DMS 273 (cell line): ENCODE measurements around the gene CCL17.
"Not testable (repeated sequence)": the region's sequence is repeated elsewhere in the genome, so short reads cannot be mapped to it uniquely, and the experiment has no call there.

Experiments
- DNase-seq: peaks from one replicate; lab custom pipeline; 2025; ENCODE audit not compliant: unreplicated experiment; lab: John Stamatoyannopoulos, UW

The CCL17 gene

DNA sequence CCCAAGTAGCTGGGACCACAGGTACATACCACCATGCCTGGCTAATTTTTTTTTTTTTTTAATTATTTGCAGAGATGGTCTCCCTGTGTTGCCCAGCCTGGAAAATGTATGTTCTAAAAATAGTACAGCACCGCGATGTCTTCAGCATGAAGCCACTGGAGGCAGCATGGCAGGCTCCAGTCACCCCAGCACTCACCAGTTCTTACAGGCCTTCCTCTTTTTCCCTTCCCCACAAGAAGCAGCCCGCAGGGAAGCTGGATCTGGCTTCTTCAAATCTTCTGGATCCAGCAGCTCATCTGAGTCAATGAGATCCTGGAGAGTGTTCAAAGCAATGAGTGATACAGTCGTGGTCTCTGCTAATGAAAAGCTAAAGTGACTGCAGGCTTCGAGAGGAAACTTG lies 26.4 kb downstream of the CCL17 start:
- no peak for DNase-seq

DNA sequence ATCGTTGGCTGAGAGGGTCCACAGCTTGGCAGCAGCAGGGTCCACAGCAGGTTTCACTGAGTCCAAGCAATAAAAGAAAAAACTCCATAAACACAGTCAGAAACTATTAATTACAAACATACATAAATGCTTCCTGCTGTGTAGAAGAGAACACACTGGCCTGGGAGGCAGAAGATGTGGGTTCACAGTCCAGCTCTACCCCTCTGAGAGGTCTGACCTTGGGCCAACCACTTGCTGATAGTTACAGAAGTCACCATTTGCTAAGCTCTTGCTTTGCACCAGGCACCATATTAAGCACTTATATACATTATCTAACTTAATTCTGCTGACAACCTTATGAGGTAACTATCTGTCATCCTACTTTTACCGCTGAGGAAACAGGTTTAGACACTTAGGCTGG lies 27.9 kb downstream of the CCL17 start:
- no peak for DNase-seq

DNA sequence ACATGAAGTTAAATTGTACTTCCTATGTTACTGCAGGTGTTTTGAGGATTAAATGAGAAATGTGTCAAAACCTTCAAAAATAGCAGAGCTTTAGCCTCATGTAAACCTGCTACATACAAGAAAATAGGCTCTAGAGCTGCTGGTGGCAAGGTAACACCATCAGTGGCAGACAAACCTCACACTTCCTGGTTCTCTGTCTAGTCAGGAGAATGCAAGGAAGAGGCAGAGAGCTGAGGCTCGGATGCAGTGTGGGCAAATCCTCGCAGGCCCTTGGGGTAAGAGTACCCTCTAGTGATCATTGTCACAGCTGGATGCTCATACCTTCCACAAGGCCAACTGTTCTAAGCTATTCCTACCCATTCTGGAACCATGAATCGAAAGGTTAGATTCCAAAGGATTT lies 28.4 kb downstream of the CCL17 start:
- DNase-seq = no peak

DNA sequence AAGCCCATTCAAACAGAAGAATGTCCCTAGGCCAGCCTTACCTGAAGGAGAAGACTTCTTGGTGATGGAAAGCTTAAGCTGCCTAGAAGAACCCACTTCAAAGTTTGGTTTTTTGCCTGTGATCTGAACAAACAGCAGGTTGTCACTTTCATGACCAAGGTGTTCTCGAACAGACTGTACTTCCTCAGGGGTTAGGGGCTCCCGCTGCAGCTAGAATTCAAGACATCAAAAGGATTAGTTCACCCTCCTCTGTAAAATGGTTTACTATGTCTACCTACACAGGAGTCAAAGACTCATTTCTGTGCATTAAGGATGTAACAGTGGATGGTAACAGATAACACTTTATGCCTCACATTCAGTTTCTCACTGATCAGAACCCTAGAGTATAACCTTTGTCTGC lies 29.4 kb downstream of the CCL17 start:
- no peak for DNase-seq

DNA sequence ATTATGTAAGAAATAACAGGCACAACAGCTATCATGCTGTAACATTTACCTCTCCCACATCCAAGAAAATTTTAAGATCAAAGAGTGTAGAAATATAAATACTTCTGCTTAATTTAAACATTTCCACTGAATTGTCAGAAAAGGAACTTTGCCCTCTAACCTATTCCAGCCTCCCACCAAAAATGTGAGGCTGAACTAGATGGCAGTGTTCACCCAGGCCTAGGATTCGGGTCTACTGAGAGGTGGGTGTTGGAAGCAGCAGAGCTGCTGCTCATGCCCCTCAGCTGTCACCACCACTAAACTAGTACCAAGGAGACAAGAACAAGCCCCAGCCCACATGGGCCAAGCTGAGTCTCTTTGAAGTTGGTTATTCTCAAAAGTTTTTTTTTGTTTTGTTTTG lies 31.3 kb downstream of the CCL17 start:
- no peak for DNase-seq

DNA sequence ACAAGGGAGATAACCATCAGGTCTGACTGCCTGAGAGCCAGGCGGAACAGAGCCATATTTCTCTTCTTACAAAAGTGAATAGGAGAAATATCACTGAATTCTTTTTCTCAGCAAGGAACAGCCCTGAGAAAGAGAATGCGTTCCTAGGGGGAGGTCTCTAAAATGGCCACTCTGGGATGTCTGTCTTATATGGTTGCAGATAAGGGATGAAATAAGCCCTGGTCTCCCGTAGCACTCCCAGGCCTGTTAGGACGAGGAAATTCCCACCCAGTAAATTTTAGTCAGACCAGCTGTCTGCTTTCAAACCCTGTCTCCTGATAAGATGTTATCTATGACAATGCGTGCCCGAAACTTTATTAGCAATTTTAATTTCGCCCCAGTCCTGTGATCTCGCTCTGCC lies 35.4 kb downstream of the CCL17 start:
- not testable (repeated sequence) for DNase-seq

DNA sequence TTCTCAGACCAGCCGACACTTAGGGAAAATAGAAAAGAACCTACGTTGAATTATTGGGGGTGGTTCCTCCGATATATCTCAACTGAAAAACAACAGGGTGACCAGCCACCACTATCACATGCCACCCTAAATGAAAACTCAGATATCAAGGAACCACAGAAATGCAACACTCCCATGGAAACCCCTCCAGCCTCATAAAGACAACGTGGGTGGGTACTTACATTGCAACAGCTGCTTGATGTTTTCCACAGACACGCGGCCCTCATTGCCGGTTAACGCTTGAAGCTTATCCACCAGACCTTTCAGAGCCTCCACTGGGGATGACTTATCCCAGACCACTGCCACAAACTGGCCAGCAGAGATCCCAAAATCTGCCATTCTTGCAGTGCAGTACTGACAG lies 36.0 kb downstream of the CCL17 start:
- not testable (repeated sequence) for DNase-seq

DNA sequence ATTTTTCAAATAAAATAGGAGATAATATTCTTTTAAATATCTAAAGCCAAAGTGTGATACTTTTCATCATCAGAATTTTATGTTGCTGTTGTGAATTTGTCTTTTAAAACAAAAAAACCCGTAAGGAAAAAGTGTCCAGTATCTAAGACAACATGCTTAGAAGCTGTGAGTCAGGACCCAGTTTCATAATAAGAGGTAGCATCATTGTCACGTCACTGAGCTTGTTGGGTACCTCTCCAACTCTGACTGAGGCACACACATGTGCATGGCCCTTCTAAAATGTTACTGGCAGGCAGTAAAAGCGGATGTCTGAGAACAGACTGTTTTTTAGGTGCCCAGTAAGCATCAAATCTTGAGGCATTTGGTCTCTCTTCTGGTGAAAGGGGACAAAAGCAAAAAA lies 40.1 kb downstream of the CCL17 start:
- no peak for DNase-seq

DNA sequence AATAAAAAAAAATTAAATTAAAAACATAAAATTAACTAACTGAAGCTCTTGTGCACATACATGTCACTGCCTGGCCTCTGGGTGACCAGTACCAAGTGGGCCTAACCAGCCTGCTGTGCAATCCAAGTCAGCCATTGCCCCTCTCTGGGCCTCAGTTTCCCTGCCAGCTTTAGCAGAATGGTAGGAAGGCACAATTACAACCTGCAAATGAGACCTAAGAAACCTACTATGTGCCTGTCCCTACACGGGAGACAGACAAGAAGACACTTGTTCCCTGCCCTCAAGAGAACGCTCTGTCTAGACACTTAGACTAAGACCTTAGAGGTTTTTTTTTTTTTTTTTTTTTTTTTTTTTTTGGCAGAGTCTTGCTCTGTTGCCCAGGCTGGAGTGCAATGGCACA lies 40.9 kb downstream of the CCL17 start:
- DNase-seq = no peak

DNA sequence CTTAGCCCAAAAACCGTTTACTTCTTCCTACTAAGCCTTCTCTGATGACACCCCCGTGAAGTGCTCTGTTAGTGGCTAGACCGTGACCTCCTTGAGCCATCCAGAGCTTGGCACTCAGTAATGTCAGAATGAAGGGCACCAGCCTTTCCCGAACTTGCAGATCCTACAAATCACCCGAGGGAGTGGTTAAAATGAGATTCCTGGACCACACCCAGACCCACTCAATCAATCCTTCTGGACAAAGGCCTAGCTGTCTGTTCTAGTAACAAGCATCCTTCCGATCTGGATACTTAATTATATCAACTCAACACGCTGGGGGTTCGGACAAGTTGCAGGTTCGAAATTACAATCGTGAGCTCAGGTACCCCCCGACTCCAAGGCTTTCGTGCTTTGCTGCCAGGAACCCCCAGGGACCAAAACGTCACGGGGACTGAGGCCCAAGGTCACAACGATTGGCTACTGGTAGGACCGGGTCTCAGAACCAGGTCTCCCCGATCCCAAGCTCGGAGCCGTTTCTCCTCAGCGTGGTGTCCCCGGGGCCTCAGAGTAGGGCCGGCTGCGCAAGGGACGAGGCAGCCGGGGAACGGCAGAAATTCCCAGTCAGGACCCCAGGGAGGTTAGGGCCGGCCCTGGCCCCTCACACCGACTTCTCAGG lies 42.1 kb downstream of the CCL17 start:
- peak; percentile 74 for DNase-seq

DNA sequence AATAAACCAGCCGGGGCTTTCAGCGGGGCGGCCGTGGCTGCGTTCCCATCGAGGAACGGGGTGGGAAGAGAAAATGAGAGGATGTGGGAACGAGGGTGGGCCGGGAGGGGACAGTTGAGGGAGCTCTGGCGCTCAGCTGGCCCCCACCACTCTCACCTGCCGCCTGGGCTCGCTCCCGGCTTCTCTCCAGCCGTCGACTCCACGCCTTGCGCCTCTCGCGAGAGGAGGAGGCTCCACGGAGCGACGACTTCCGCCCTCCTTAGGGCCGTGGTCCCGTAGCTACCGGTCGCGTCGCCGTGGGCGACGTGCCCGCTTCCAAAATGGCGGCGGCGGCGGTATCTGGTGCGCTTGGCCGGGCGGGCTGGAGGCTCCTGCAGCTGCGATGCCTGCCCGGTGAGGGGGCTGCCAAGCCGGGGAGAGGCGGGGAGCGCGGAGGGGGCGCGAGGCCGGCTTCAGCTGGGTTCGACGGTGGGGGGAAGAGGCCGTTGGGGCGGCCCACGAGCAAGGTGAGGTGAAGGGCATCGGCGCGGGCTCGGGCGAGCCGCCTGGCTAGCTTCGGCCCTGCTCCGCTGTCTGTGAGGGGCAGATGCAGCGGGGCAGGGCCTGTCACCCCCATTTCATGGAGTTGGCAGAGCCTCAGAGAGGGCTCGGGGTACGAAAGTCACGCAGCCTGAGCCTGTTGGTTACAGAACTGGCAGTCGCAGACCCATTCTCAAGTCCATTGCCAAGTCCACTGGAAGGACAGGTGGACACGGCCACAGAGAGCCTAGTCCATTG lies 42.8 kb downstream of the CCL17 start, which contains the start of the genes CIAPIN1 and COQ9:
TSS of gene CIAPIN1 (minus strand) at position 200 of the 777 bp plus-strand sequence. CDS start 6,457 bp downstream, outside the sequence.
TSS of gene COQ9 (plus strand) at position 294 of the 777 bp plus-strand sequence. CDS start at position 321, 27 bp downstream.
- DNase-seq = peak; percentile 99

DNA sequence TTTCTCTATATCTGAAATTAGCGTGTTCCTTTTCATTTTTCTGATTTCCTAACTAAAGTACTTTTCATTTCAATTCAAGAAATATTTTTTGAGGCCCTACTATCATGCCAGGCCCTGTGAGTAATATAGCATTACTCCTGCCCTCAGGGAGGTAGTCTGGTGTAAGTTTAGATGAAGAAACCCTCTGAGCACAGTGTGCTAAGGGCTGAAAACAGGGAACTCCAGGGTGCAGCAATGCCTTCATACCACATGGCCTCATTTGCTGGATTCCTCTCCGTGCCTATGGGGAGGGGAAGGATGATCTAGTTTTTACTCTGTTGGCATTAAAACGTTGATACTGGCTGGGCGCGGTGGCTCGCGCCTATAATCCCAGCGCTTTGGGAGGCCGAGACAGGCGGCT lies 47.5 kb downstream of the CCL17 start:
- DNase-seq = no peak

DNA sequence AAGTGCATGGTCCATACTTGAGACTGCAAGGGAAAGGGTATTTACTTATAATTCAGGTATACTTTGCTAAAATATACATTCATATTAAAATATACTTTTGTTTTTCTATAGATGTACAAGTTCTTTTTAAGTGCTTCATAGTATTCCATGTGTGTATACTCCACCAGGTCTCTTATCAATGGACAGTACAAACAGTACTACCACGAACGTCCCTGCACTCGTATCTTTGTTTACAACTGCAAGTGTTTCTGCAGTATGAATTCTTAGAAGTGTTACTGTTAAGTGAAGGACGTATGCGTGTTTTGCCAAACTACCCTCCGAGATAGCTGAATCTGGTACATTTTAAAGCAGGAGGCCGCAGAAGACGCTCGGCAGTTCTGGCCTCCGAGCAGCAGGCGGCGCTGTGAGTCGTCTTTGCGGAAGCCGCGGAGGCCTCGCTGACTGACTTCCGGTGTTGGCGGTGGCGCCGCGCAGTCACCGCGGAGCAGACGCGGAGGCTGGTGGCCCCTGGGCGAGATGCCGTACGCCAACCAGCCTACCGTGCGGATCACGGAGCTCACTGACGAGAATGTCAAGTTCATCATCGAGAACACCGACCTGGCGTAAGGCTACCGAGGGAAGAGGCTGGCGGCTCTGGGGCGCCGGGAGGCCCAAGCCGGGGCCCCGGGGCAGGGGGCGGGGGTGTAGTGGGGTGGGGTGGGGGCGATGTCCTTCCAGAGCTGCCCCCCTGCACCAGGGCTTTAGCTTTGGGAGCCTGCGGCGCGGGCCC lies 57.8 kb downstream of the CCL17 start, which contains the start of gene POLR2C:
TSS of gene POLR2C (plus strand) at position 471 of the 769 bp plus-strand sequence. CDS start at position 517, 46 bp downstream.
- peak; percentile 96 for DNase-seq

DNA sequence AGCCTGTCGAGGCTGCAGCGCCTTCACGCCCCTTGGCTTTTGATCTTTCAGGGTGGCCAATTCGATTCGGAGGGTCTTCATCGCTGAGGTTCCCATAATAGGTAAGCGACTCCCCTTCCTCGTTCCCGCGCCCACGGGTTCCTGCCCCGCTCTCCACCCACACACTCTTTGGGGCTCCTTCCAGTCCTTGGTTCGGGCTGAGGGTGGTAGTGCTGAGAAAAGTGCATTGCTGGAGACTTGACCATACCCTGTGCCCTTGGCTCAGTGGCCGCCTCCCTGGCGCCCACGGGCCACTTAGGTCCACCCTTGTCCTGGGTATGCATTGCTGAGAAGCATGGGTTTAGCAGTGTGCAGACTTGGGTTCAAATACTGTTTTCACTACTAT lies 58.4 kb downstream of the CCL17 start:
- DNase-seq = peak; percentile 39

DNA sequence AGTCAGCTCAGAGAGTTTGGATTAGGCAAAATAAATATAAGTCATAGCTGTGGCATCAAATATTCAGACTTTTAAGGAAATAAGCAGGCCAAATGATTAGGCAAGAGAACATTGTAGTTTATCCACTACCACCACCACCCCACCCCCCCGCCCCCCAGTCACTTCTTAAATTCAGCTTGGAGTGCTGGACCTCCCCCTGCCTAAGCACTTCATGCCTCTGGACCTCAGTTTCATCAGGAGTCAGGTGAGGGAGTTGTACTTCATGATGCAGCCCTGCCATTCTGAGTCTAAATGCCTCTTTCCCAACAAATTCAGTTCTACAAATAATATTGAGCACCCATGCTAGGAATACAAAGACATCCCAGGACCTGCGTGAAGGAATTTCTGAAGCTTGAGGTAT lies 60.0 kb downstream of the CCL17 start:
- no peak for DNase-seq
